Retinal pigment epithelial cell (primary cell): Measurements from ENCODE around the gene PARN.

Experiments used
- DNase-seq: peaks from one replicate; pipeline ENCODE4 v3.0.0-alpha.2; 2010; ENCODE audit warnings: low read depth
- H3K4me3 ChIP-seq: 2 replicates; pipeline ENCODE4 v1.5.1; 2011; ENCODE audit warnings: mild to moderate bottlenecking, low read length, control low read depth, moderate library complexity
- TF ChIP-seq, protein P1 (sequence below): conservative IDR thresholded peaks from 2 replicates; pipeline ENCODE4 v1.5.1; 2011; ENCODE audit warnings: low read depth, low read length, control low read depth, inconsistent platforms

The PARN gene

DNA sequence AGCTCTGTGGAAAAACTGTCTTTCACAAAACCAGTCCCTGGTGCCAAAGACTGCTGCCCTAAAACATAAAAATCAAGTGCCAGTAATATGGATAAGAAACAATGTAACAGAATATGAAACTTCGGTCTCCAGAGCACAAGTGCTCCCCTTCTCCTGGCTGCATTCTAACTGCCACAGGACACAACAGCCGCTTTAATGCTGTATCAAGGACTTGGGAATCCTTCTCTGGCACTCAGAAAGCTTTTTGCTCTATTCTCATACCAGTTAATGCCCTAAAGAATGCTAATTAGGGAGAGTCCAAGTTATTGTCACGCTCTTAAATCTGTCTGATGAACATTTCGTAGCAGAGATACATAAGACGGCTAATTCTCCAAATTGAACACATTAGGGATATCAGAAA, 90.9 kb downstream of the PARN start:
- H3K4me3 ChIP-seq, result no peak overlapping the region

GRCh38 chr16:14538604-14539003, 91.5 kb downstream of the PARN start:
- TF ChIP-seq, protein P1, sequence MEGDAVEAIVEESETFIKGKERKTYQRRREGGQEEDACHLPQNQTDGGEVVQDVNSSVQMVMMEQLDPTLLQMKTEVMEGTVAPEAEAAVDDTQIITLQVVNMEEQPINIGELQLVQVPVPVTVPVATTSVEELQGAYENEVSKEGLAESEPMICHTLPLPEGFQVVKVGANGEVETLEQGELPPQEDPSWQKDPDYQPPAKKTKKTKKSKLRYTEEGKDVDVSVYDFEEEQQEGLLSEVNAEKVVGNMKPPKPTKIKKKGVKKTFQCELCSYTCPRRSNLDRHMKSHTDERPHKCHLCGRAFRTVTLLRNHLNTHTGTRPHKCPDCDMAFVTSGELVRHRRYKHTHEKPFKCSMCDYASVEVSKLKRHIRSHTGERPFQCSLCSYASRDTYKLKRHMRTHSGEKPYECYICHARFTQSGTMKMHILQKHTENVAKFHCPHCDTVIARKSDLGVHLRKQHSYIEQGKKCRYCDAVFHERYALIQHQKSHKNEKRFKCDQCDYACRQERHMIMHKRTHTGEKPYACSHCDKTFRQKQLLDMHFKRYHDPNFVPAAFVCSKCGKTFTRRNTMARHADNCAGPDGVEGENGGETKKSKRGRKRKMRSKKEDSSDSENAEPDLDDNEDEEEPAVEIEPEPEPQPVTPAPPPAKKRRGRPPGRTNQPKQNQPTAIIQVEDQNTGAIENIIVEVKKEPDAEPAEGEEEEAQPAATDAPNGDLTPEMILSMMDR, result no peak
- DNase-seq, result no peak
- no peak overlapping the region for H3K4me3 ChIP-seq

More for the DNA sequence above, 90.9 kb downstream of the PARN start:
- TF ChIP-seq, protein P1, result no peak
- DNase-seq, result no peak

DNA sequence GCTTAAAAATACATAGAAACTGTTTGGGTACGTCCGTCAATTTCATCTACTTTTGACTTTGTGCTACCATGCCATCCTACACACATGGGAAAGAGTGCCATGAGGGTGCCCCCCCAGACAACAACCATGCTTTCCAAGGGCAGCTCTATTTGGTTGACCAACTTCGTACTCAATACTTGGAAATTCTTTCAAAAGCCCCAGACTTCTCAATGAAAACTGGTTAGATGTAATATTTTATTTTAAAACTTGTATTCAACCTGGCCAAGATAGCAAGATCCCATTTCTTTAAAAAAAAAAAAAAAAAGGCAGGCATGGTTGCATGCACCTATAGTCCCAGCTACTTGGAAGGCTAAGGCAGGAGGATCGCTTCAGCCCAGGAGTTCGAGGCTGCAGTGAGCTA, 98.4 kb downstream of the PARN start:
- TF ChIP-seq, protein P1, result no peak
- no peak overlapping the region for H3K4me3 ChIP-seq
- no peak for DNase-seq

DNA sequence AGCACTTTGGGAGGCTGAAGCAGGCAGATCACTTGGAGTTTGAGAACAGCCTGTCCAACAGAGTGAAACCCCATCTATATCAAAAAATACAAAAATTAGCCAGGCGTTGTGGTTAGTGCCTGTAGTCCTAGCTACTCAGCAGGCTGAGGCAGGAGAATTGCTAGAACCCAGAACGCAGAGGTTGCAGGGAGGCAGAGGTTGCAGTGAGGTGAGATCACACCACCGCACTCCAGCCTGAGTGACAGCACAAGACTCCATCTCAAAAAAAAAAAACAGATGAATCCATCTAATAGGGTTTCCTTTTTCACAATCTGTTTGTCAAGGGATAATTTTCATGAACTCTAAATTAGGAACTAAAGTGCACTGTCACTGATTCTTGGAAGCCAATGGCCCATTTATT, 99.0 kb downstream of the PARN start:
- DNase-seq, result no peak
- TF ChIP-seq, protein P1, result no peak
- no peak overlapping the region for H3K4me3 ChIP-seq

- TF ChIP-seq, protein P1, result no peak
- no peak for DNase-seq
- H3K4me3 ChIP-seq, result no peak overlapping the region
Measured at GRCh38 chr16:14530046-14530445, 100.0 kb downstream of the PARN start.

DNA sequence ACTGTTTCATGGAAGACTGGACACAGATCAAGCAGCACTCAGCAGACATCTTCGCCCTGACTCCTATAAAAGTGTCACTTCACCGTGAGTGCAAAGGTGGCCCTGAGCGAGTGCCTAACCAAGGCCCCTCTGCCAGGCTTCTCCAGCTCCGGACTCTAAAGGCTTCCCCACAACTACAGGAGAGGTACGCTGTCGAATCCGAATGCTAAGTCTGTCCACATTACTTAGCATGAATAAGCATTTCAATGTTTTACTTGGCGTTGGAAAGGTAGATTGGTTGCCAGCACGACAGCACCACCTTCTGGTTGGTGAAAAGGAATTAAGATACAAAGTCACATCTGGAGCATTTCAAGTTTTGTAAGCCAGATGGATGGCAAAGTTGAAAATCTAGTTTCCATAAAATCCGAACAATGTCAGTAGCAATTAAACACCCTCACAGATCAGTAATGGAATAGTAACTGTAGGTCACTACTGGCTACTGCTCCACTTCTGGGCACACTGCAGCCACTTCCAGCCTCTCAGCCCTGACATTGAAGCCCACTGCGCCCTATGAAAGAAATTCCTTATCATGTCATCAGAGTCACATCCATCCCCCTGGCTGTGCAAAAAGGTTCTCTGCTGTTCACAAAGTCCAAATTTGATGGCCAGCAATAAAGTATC, 100.9 kb downstream of the PARN start:
- peak; percentile 66 for DNase-seq
- H3K4me3 ChIP-seq, result no peak overlapping the region
- TF ChIP-seq, protein P1, result peak; percentile 76

- H3K4me3 ChIP-seq, result no peak overlapping the region
- TF ChIP-seq, protein P1, result no peak
- no peak for DNase-seq
Measured at GRCh38 chr16:14528306-14528705, 101.8 kb downstream of the PARN start.
